AG04449 (cell line): ENCODE results near the gene REEP3.

Experiments used
- CTCF ChIA-PET: fragments of 350-600 bp; formaldehyde crosslinking; extraction: SDS; loops from one replicate; lab custom pipeline; 2021; ENCODE audit warnings: antibody characterized with exemption; lab: Yijun Ruan, JAX
- POLR2A ChIA-PET: fragments of 400-600, 350-600 bp; formaldehyde crosslinking; extraction: SDS; loops from one replicate; lab custom pipeline; 2020; ENCODE audit warnings: antibody characterized with exemption, inconsistent platforms; lab: Yijun Ruan, JAX
- DNase-seq: peaks from one replicate; pipeline ENCODE4 v3.0.0-alpha.2; 2010; ENCODE audit warnings: low read depth, low spot score
- H3K4me3 ChIP-seq: 2 replicates; pipeline ENCODE4 v1.5.1; 2011; ENCODE audit warnings: low read depth, mild to moderate bottlenecking, control low read depth, low read length
- CTCF ChIP-seq: IDR thresholded peaks from one replicate; pipeline ENCODE4 v1.5.1; 2011; ENCODE audit warnings: mild to moderate bottlenecking, moderate library complexity, low read length, control low read depth, inconsistent platforms; ENCODE audit not compliant: insufficient read depth; ENCODE audit errors: missing control alignments

Gene REEP3

DNA sequence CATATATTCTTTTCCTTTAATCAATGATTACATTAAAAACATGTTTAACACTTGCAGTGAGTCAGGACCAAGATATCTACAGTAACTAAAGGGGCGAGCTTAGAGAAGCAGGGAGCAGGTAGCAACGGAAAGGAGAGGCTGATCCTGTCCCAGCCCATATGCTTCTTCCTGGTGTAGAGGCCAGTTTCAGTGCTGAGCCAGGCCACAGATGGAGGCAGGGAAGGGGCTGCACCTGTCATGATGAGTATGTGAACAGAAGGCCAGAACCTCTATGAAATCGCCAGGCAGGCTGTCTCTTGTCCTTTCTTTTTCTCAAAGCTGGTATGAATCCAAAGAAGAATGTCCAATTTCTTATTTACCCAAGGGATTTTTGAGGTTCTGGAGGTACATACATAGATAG is 16.3 kb downstream of the REEP3 start:
- CTCF ChIA-PET: interaction anchor here (1.2 kb wide), 2 partner anchors 11 to 16 kb away, joined by 4 read pairs; no protein-coding TSS in a partner anchor
- H3K4me3 ChIP-seq: no peak overlapping the region
- TF ChIP-seq CTCF: no peak
- POLR2A ChIA-PET: interaction anchor here (0.5 kb wide), 1 partner anchor 378 kb away, joined by 3 read pairs; no protein-coding TSS in a partner anchor
- DNase-seq: no peak

GRCh38 chr10:63539377-63539776 is 18.2 kb downstream of the REEP3 start:
- DNase-seq: no peak
- CTCF ChIA-PET: interaction anchor here (1.5 kb wide), 2 partner anchors 17 to 181 kb away, joined by 4 to 6 read pairs; no protein-coding TSS in a partner anchor
- POLR2A ChIA-PET: interaction anchor here (1.2 kb wide), 1 partner anchor 19 kb away, joined by 4 read pairs; no protein-coding TSS in a partner anchor
- no peak overlapping the region for H3K4me3 ChIP-seq
- no peak for TF ChIP-seq CTCF

- ChIA-PET POLR2A (interaction anchor here (1.2 kb wide), 1 partner anchor 19 kb away, joined by 4 read pairs; no protein-coding TSS in a partner anchor), CTCF (interaction anchor here (1.0 to 1.5 kb wide), 3 partner anchors 11 to 180 kb away, joined by 4 to 6 read pairs (median 4); no protein-coding TSS in a partner anchor)
- no peak for TF ChIP-seq CTCF
- no peak for DNase-seq
- no peak overlapping the region for H3K4me3 ChIP-seq
These were observed 18.8 kb downstream of the REEP3 start for GRCh38 chr10:63539994-63540393.

DNA sequence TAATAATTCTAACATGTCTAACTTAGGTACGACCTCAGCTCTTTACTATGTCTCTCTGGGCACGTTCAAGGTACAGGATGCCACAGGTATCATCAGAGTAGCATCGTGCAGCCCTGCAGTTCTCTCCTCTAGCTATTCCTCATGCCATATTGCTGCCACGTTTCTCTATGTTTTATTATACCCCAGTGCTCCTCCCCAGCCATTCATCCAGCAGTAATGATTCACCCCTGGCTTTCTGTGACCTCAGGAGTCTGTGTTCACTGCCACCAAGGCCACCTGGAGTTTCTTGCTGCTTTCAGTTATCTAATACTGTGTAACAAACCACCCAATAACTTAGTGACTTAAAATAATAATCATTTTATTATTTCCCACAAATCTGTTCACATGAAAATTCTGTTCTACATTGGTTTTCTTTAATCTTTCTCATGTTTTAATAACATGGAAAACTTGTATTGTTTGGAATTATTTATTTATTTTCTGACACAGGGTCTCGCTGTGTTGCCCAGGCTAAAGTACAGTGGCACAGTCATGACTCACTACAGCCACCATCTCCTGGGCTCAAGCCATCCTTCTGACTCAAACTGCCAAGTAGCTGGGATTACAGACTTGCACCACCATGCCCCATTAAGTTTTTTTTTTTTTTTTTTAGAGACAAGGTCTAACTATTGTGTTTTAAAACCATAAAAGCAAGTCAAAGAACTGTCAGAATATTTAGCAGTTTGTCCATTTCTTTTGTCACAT is 21.8 kb downstream of the REEP3 start:
- no peak overlapping the region for H3K4me3 ChIP-seq
- POLR2A ChIA-PET: no interaction called here
- DNase-seq: no peak
- no peak for TF ChIP-seq CTCF
- CTCF ChIA-PET: interaction anchor here (0.6 to 0.7 kb wide), 2 partner anchors 14 to 177 kb away, joined by 3 to 4 read pairs; no protein-coding TSS in a partner anchor

- TF ChIP-seq CTCF: no peak
- ChIA-PET POLR2A (no interaction called here), CTCF (no interaction called here)
- H3K4me3 ChIP-seq: no peak overlapping the region
- no peak for DNase-seq
These were observed 22.4 kb downstream of the REEP3 start for GRCh38 chr10:63543576-63543962.

- H3K4me3 ChIP-seq: no peak overlapping the region
- TF ChIP-seq CTCF: no peak
- CTCF ChIA-PET: interaction anchor here (0.8 kb wide), 1 partner anchor 327 kb away, joined by 3 read pairs; no protein-coding TSS in a partner anchor
- POLR2A ChIA-PET: no interaction called here
- DNase-seq: no peak
These were observed 23.2 kb downstream of the REEP3 start for GRCh38 chr10:63544418-63544817.
